HG03575 (cell line): Measurements from ENCODE around the gene CDKN2AIP.
"Not testable (repeated sequence)": the region's sequence is repeated elsewhere in the genome, so short reads cannot be mapped to it uniquely, and the experiment has no call there.

ENCODE experiments used
- ATAC-seq: cut with Tn5 transposase; IDR thresholded peaks from one replicate; pipeline ENCODE4 v1.9.1; 2021; ENCODE audit not compliant: unreplicated experiment, insufficient number of reproducible peaks, low FRiP score; ENCODE audit errors: extremely low read depth

The CDKN2AIP gene

GRCh38 chr4:183441276-183441675 is 3.2 kb upstream of the CDKN2AIP start:
- ATAC-seq = no peak

DNA sequence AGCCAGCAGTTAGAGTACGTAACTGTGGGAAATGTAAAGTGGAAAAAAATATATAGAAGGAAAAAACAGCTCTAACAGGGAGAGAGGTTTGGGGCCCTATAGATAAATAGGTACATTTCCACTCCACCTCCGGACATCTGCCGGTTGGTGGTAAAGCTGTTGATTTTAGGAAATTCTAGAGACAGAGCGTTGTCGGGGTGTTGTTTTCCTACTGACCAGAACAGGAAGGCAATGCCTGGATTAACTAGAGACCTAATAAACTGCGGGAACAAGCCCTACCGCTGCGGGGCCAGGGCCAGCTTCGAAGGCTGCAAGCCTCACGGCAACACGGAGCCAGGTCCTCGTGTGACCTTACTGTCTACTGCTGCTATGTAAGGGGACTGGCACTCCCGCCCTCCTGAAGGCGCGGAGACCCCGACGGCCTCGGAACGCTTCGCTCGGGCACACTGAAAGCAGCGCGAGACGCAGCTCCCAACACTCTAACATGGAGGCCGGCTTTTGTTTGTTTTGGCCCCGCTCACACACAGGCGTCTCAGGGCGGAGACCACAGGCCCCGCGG is 702 bp upstream of the CDKN2AIP start:
- peak; percentile 8 for ATAC-seq

DNA sequence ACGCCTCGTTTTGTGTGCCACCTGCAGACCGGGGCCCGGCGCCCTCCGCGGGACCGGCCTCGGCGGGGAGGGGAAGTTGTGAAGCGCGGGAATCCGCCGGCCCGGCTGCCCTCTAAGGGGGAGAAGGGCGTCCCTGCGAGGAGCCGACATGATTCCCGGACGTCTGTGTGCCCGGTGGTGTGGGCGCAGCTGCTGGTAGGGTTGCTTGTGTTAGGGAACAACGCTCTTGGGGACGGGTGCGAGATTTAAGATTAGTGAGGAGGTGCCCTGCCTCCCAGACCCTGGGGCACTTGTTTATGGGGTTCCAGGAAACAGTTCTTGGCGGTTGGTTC is 627 bp downstream of the CDKN2AIP start:
- peak; percentile 3 for ATAC-seq

GRCh38 chr4:183447646-183448045 is 3.2 kb downstream of the CDKN2AIP start:
- ATAC-seq = no peak

GRCh38 chr4:183448436-183448835 is 4.0 kb downstream of the CDKN2AIP start:
- no peak for ATAC-seq

- ATAC-seq = no peak
These were observed 4.9 kb downstream of the CDKN2AIP start for GRCh38 chr4:183449193-183449882.

- no peak for ATAC-seq
These were observed 5.7 kb downstream of the CDKN2AIP start for GRCh38 chr4:183450108-183450507.

DNA sequence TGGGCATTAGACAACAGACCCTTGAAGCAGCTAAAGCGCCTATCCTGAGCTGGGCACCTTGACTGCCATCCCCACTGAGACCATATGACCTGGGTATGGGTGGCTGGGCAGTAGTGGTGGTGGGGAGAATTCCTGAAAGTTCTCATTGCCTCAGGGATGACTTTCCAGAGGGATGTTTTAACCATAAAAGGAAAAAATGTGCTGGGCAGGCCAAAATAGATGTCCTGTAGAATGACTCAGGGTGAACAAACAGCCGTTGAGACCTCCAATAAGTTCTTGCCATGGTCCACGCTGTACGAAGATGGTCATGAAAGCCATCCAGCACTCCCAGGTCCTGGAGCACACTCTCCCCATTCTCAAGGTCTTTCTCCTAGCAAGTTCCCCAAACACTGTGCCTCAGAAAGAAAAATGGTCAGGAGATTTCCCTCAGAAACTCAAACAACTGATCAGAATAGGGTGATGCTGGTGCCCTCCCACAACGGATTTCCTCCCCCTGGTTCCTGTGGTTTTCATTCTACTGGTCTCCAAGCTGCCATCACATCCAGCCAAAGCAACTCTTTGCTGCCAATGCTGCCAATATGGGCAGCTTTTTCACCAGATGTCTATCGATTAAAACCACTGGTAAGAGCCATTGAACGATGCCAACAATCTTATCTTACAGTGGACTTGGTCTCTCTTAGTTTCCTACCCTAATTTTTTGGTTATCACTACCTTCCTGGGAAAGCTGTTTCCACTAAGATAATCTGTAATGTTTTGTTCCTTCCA is 11.2 kb downstream of the CDKN2AIP start:
- no peak for ATAC-seq

DNA sequence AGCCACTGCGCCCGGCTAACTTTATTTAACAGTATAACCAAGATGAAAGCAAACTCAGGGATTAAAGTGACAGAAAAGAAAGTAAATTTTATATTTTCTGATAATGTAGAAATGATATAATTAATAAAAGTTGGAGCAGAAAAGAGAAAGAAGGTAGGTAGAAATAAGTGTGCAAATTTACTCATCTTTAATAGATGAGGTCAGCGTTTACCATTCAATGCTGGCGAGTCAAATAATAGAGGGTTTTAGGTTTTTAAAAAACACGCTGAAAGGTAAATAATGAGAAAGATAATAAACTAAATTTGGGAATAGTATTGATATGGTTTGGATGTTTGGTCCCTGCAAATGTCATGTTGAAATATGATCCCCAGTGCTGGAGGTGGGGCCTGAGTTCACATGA is 13.6 kb downstream of the CDKN2AIP start:
- ATAC-seq = no peak

DNA sequence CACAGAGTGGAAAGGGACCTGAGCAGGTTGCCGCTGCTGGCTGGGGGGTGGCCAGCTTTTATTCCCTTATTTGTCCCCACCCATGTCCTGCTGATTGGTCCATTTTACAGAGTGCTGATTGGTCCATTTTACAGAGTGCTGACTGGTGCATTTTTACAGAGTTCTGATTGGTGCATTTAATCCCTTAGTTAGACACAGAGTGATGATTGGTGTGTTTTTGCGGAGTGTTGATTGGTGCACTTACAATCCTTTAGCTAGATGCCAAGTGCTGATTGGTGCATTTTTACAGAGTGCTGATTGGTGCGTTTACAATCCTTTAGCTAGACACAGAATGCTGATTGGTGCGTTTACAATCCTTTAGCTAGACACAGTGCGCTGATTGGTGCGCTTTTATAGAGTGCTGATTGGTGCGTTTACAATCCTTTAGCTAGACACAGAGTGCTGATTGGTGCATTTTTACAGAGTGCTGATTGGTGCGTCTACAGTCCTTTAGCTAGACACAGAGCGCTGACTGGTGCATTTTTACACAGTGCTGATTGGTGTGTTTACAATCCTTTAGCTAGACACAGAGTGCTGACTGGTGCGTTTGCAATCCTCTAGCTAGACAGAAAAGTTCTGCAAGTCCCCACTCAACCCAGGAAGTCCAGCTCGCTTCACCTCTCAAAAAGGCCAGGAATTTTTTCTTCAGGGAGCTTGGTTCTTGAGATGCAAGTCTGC is 19.6 kb downstream of the CDKN2AIP start:
- ATAC-seq = not testable (repeated sequence)

- ATAC-seq = not testable (repeated sequence)
These were observed 21.4 kb downstream of the CDKN2AIP start for GRCh38 chr4:183465879-183466278.

- no peak for ATAC-seq
These were observed 22.8 kb downstream of the CDKN2AIP start for GRCh38 chr4:183467246-183467645.

- no peak for ATAC-seq
These were observed 24.0 kb downstream of the CDKN2AIP start for GRCh38 chr4:183468210-183469095.

DNA sequence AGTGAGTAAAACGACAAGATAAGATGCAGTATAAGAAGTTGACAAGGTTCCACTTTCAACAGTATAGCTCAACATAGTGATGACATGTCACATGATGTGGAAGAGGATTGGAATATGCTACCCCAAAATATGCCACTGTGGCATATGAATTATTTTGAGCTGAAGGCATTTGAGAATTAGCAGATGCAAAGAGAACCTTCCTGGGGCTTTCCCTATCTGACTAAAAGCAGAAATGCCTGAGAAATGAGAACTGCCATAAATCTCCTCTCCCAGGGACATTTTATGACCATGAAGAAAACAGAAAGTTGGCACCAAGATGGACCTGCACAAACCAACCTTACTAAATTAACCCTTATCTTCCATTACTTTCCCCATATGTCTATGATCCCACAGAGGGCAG is 24.8 kb downstream of the CDKN2AIP start:
- ATAC-seq = no peak

- ATAC-seq = no peak
These were observed 25.5 kb downstream of the CDKN2AIP start for GRCh38 chr4:183469936-183470335.

GRCh38 chr4:183470821-183471220 is 26.4 kb downstream of the CDKN2AIP start:
- no peak for ATAC-seq

GRCh38 chr4:183471946-183472708 is 27.7 kb downstream of the CDKN2AIP start:
- ATAC-seq = no peak

DNA sequence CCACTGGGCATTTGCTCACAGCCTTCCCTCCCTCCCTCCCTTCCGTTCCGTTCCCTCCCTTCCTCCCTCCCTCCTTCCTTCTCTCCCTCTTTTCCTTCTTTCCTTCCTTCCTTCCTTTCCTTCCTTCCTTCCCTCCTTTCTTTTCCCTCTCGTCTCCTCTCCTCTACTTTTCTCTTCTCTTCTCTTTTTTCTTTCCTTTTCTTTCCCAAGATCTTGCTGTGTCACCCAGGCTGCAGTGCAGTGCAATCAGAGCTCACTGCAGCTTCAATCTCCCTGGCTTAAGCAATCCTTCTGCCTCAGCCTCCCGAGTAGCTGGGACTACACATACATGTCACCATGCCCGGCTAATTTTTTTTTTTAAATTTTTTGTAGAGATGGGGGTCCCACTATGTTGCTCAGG is 33.7 kb downstream of the CDKN2AIP start:
- no peak for ATAC-seq
